GM12872 (cell line): ENCODE measurements around the gene MRPS6.

ENCODE experiments used
- TF ChIP-seq, protein P1 (sequence below): IDR thresholded peaks from 3 replicates; pipeline ENCODE4 v1.5.1; 2011; ENCODE audit warnings: low read depth, mild to moderate bottlenecking, low read length, moderate library complexity; ENCODE audit not compliant: insufficient read depth

Gene MRPS6

DNA sequence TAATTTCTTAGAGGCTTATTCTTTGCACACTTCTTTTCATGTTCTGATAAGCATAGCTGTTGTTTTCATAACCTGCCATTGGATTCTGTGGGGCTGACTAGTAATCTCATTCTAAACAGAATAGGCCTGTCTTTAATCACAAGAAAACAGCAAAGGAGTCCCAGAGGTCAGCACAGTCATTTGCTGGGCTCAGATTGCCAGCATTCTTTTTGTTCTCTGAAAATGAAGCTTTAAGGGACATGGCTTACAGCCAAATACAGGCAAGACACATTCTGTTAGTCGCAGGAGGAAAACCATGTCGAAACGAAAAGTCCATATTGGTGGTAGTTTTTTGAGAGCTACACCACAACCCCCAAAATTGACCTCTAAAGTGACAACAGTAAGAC lies 75.0 kb downstream of the MRPS6 start:
- TF ChIP-seq, protein P1, sequence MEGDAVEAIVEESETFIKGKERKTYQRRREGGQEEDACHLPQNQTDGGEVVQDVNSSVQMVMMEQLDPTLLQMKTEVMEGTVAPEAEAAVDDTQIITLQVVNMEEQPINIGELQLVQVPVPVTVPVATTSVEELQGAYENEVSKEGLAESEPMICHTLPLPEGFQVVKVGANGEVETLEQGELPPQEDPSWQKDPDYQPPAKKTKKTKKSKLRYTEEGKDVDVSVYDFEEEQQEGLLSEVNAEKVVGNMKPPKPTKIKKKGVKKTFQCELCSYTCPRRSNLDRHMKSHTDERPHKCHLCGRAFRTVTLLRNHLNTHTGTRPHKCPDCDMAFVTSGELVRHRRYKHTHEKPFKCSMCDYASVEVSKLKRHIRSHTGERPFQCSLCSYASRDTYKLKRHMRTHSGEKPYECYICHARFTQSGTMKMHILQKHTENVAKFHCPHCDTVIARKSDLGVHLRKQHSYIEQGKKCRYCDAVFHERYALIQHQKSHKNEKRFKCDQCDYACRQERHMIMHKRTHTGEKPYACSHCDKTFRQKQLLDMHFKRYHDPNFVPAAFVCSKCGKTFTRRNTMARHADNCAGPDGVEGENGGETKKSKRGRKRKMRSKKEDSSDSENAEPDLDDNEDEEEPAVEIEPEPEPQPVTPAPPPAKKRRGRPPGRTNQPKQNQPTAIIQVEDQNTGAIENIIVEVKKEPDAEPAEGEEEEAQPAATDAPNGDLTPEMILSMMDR = no peak

DNA sequence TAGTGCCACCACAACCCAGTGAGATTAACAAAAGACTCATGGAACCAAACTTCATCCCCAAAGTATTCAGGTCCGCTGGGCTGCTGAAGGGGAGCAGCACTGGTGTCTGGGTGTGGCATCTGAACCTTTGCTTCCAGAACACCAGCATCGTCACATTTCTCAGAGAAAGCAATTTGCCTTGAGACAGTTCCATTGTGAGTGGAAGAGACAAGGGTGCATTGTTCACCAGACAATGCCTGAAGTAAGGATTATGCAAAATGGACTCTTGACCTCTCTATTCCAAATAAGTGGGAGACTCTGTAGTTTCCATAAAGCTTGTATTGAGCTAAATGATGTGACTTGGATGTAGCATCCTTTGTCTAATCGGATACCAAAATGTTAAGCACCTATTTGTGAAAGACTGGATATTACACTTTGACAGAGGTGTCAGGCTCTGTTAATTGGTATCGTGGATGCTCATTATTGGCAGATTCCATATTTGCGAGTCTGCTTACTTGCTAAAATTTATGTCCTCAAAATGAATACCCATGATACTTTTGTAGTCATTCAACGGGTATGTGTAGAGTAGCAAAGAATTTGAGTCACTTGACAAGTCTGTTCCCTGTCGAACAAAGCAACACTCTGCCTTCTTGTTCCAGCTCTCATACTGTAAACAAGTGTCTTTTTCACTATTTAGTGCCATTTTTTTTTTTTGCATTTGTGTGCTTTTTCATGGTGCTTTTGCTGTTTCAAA lies 75.6 kb downstream of the MRPS6 start:
- TF ChIP-seq, protein P1 = no peak

DNA sequence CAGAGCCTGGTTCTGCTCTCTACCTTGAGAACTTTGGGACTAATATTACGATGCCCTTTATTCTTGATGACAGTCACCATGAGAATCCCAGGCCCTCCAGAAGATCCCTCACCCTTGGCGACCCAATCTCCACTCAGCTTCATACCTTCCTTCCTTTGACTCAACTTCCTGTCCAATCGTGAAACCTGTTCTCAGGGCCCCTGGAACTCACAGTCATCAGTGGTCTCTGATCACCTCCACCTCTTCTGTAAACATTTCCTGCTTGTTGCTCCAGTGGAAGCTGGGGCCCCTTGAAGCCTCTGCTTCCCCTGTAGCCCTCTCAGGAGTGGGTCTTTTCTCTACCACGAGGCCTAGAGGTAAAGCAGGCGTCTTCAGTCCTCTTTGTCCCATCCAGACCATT lies 79.1 kb downstream of the MRPS6 start:
- TF ChIP-seq, protein P1 = no peak

- TF ChIP-seq, protein P1 = no peak
Measured at GRCh38 chr21:34154878-34155277, 81.5 kb downstream of the MRPS6 start.

GRCh38 chr21:34156957-34157356 lies 83.6 kb downstream of the MRPS6 start:
- TF ChIP-seq, protein P1 = no peak

GRCh38 chr21:34157521-34157920 lies 84.1 kb downstream of the MRPS6 start:
- TF ChIP-seq, protein P1 = no peak

DNA sequence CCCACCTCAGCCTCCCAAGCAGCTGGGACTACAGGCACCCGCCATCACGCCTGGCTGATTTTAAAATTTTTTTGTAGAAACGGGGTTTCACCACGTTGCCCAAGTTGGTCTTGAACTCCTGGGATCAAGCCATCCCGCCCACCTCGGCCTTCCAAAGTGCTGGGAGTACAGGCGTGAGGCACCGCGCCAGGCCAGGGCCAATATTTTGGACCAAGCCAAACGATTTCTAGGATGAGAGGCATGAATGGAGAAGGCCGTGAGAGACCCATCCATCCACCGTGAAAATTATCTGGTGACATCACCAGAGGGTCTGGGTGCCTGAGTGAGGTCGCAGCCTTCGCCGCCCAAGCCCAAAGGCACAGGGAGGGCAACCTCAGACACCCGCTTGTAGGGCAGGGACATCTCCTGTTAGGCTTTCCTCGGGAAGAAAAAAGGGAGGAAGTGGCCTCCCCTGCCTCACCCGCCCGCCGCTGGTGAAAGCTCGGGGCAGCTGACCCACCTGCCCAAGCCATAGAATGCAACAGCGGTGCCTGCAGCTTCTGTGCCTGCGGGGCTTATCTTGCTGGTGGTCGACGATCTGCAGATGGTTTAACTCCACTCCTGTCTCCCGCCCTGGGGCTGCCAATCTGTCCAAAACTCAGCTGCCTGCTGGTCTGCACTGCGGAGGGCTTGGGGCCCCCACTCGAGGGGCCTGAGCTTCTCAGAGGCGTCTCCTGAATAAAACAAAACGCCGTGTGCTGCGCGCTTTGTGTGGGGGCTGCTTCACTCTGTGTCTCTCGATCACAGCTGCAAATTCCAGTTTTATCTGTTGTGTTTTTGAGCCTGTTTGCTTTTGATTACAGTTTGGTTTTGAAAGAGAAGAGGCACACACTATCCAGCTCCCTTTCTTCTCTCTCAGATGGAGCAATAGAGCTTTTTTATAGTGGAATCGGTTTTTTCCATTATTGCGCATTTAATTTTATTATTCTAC lies 85.8 kb downstream of the MRPS6 start:
- TF ChIP-seq, protein P1 = no peak
